Measurements from ENCODE around the gene BATF3.
"Not testable (repeated sequence)": the region's sequence is repeated elsewhere in the genome, so short reads cannot be mapped to it uniquely, and the experiment has no call there.

Gene BATF3

DNA sequence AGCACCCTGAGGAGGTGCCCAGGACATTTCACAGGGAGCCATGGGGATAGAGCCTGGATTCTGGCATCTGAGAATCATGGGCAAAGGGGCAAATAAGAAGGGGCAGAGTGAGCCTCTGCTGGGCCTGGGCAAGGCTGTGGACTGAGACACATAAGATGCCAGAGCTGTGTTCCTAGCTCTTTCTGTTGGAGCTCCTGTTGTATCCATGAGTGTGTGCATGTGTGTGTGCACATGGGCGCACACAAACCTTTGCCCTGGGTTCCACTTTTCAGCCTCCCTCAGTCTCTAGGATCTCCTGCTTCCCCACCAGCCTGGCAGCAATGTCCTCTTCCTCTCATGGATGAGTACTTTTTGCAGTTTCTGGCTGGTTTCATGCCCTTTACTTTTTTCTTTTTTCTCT, 47.0 kb downstream of the BATF3 start:
- no peak for DNase-seq

GRCh38 chr1:212651977-212652376, 47.7 kb downstream of the BATF3 start:
- no peak for DNase-seq

DNA sequence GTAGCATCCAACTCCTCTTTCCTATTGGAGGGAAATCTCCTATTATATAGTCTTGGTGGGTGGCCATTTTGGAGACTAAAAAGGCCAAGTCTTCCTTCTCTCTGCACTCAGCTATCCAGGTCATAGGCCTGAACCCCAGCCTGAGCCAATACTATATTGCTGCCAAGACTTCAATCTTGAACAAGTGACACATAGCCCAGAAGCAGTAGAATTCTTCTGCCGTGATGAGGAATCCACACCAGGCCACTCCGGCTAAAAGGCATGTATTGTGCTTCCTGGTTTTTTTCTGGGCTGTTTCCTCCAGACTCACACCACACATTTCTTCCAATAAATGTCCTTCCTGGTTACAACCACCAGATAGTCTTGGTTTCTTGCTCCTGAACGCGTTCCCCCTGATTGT, 48.1 kb downstream of the BATF3 start:
- DNase-seq: peak; percentile 61

- DNase-seq: no peak
Measured at GRCh38 chr1:212650228-212650627, 49.4 kb downstream of the BATF3 start.

- no peak for DNase-seq
Measured at GRCh38 chr1:212649020-212649419, 50.6 kb downstream of the BATF3 start.

DNA sequence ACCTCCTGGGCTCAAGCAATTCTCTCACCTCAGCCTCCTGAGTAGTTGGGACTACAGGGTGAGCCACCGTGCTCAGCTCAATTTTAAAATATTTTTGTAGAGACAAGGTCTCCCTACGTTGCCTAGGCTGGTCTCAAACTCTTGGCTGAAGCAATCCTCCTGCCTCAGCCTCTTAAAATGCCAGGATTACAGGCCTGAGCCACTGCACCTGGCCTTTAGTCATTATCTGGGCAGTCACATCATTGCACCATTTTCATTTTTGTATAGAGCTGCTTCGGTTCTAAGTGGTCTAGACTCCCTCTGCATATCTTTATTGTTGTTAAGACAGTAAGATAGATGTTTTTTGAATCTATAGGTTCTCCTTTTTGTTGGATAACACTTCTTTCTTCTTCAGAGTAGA, 51.2 kb downstream of the BATF3 start:
- DNase-seq: no peak

DNA sequence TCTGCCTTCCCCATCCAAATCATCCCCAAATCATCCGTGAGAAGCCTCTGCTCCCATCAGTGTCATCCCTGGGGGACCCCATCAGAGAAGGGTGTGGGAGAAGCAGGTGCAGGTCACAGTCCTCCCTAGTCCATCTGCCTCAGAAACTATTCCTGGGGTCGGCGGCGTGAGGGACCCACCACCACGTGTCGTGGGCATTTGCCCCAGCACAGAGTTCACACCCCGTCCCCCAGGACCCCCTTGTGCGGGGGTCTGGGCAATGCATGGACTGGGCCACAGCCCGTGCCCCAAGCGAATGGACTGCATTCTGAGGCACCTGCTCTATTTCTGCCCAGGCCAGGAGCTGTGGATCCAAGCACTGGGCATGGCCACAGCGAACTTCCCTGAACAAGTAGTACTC, 52.6 kb downstream of the BATF3 start:
- no peak for DNase-seq

- DNase-seq: no peak
Measured at GRCh38 chr1:212646588-212646987, 53.1 kb downstream of the BATF3 start.

DNA sequence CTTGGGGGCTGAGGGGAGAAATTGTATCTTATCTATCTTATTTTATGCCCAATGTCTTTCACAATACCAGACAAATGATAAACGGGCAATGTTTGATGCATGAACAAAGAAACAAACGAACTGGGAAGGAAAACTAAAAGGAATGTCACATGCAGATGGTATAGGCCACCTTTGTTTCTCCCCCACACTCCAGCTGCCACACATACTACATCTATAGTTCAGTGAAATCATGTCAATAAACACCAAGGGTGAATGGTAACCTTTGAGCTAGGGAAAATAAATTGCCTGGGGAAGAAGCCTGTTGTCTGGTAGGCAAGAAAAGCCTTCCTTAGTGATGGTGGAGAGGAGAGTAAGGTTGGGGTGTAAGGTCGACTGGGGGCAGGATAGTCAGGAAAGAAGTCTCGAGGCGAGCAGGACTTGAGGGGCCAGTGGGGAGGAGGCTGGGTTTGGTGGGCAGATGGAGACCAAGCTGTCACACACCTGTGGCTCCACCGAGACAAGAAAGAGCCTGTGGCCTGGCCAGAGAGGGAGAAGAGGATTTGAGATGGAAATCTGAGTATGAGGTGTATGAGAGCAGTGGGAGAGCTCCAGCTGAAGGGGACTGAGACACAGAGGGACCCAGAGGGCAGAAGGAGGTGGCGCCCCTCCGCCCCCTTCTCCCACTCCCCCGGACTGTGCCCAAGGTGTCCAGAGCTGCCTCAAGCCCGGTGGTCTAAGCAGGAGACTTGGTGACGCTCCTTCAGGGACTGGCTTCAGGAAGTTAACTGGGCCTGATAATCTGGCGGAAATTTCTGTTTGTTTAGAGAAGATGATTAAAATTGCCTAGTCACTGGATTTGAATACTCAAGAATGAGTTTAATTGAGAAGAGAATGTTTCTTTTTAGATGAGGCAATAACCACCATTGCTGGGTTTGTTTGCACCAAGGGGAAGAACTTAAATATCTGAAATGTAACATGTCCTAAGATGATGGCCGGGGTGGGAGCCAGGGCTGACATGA, 53.8 kb downstream of the BATF3 start:
- DNase-seq: no peak

DNA sequence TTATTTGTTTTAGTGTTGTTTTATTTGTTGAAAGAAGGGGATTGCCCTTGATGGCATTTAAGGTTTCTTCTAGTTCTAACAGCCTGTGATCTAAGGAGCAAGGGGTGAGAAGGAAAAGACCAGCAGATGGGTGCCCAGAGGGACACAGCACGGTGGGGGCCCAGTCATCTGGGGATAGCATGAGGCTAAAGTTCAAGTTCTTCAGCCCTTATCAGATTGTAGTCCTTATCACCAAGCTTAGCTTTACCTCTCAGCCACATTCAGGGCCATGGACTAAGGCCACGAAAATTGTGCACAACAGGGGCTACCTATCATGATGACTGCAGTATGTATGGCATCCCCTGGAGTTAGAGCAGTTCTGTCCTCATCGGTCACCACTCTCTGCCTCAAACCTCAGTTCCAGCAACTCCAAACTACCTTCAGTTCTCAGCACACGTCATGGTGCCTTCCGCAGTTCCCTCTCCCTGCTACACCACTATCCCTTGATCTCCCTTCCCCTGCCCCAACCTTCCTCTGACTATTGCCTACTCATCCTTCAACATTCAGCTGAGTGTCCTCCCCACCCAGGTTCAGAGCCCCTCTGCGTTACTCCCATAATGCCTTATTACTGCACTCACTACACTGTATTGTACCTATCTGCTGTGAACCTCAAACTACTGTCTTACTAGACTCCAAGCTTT, 54.6 kb downstream of the BATF3 start:
- no peak for DNase-seq

- no peak for DNase-seq
Measured at GRCh38 chr1:212643877-212644276, 55.8 kb downstream of the BATF3 start.

DNA sequence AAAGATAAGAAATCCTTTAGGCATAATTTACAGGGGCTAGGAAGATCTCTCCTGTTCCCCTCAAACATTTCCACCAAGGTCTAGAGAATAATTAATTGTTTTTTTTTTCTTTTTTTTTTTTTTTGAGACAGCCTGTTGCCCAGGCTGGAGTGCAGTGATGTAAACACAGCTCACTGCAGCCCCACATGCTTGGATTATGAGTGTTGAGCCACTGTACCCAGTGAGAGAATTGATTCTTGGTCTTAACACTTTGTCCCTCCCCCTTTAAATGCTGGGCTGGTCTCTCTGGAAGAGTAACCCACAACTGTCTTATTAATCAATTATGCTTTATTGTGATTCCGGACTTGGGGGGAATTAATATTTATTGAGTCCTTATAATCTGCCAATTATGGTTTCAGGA, 57.7 kb downstream of the BATF3 start:
- DNase-seq: peak; percentile 49

DNA sequence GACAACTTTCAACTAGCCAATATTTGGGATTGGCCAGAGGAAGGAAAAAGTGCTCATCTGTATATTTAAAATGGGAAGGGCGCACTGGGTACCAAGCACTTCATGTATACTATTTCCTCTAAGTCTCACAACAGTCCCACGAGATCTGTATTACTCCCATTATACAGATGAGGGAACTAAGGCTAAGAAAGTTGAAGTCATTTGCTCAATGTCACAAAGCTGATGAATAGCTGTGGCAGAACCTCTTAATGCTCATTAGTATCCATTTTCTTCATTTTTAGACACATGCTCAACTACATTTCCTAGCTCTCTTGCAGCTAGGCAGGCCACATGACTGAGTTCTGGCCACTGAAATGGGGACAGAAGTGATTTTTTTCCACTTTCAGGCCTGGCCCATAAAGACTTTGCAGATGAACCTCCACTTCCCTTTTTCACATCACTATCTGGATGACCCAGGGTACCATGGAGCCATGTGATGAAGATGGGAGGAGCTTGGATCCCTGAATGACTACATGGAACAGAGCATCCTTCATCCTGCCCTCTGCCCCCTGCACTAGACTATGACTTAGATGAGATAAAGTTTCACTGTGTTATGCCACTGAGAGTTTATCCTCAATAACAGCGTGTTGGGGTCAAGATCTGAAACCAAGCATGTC, 59.3 kb downstream of the BATF3 start:
- DNase-seq: no peak

DNA sequence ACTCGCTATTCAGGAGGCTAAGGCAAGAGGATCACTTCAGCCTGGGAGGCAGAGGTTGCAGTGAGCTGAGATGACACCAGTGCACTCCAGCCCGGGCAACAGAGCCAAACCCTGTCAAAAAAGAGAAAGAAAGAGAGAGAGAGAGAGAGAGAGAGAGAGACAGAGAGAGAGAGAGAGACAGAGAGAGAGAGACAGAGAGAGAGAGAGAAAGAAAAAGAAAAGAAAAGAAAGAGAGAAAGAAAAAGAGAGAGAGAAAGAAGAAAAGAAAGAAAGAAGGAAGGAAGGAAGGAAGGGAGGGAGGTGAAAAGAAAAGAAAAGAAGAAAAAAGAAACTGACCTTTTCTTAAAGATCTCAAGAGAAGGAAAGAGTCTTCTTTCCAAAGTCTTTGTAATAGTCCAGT, 60.1 kb downstream of the BATF3 start:
- DNase-seq: not testable (repeated sequence)

- DNase-seq: peak; percentile 89
Measured at GRCh38 chr1:212638492-212639151, 61.0 kb downstream of the BATF3 start.

DNA sequence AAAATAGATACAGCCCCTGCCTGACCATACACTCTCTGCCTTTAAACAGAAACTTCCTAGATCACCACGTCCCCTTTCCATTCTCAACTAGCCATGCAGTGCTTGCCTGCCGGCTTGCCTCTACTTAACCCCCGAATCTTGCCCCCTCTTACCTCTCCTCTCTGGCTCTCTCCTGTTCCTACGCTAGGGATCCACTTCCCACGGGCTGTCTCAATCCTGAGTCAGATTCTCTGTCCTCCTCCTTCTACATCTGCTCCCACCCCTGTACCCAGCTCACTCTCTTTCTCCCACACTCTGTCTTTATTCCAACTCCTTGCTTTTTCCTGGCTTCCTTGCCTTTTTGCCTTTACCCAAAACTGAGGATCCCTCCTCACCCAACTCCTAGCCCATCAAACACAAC, 61.7 kb downstream of the BATF3 start:
- DNase-seq: peak; percentile 61
